ENCODE measurements around the gene CKLF.
"Not testable (repeated sequence)": the region's sequence is repeated elsewhere in the genome, so short reads cannot be mapped to it uniquely, and the experiment has no call there.

The CKLF gene

DNA sequence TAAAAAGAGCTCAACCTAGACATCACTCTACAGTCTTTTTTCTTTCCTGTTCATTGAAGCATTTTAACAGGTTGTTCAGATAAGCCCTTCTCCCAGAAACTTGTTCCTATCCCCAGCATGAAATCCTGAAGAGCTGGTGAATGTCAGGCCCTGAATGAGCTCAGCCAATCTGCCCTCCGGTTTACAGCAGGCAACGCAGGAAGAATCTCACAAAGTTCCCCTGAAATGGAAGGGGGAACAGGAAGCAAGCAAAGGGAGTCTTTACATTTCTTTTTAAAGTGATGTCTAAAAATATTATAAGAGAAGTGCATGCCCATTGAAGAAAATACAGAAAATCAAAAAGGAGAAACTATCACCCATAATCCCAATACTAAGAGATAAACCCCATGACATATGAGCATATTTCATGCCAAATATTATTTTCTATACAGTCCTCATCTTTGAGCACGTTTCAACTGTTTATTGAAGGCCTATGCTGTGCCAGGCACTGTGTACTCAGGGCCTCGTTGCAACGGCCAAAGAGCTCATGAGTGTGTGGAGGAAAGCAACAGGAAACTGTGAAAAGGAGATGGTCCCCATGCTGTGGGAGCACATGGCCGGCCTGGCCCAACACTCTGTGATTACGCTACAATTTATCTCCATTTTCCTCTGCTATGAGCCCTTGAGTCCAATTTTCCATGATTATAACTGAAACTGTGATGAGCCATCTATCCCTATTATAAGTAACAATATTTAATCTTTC is 8.2 kb upstream of the CKLF start:
- peak; percentile 54 to 56 (median 55) for DNase-seq

DNA sequence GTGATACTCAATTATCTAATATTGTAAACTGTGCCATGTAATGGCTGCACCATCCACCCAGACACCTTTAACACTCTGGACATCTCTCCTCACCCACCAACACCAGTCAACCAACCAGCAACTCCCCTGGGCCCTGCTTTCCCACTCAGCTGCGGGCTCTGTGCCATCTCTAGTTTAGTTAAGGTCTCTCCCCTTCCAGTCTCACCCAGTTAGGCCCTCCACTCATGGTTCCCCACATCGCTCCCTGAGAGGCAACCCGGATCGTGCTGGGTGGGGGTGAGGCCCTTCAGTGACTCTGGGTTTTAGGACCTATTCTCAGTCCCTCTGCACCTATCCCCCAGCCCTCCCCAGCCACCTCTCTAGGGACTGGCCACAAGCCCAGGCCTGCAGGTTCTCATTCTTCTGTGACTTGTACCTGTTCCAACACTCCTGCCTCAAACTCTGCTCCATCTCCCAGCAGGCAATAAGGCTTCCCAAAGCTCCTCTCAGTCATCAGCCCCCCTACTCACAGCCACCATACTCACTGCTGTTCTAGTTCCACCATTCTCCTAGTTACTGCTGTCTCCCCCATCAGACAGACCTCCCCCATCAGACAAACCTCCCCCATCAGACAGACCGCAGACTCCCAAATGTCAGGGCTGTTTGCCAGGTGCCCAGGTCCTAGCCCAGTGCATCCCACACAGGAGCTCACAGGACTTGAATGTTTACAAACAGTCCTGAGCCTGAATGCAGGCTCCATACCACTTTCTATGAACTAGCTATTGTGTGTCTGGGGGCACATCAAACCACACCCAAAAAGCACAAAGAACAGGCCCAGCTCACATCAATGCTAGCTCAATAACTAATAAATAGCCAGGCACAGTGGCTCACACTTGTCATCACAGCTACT is 5.0 kb upstream of the CKLF start:
- DNase-seq = no peak

DNA sequence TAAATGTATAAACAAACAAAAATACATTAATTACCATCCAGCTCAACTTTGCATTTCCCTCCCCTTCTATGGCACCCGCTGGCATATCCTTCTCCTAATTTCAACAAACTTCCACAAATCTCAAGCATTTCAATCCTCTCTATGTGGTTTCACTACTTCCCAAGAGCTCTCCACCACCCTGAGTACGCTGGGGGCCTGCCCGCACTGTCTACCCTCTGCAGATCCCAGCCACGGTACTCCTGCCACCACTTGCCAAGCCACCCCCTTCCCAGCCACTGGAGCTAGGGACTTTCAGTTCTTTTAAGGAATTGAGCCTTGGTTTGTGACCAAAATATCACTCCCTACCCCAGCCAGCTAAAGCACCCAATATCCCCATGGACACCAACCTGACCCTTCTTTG is 4.3 kb upstream of the CKLF start:
- DNase-seq = no peak

DNA sequence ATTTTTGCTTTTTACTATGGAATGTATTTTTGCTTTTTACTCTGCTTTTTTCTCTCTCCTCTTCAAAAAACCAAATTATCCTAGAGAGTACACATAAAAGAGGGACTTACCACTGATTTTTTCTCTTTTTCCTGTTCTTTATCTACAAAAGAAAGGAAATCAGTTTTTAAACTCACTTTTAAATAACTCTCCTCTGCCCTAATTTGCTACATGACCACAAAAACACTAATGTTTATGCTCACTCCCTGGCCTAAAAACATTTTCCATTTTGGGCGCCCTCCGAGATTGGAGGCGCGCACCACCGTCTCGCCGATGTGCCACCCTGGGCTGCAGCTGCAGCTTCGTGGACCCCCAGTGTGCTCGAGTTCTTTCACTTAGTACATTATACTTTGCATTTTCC is 3.5 kb upstream of the CKLF start:
- DNase-seq = no peak

DNA sequence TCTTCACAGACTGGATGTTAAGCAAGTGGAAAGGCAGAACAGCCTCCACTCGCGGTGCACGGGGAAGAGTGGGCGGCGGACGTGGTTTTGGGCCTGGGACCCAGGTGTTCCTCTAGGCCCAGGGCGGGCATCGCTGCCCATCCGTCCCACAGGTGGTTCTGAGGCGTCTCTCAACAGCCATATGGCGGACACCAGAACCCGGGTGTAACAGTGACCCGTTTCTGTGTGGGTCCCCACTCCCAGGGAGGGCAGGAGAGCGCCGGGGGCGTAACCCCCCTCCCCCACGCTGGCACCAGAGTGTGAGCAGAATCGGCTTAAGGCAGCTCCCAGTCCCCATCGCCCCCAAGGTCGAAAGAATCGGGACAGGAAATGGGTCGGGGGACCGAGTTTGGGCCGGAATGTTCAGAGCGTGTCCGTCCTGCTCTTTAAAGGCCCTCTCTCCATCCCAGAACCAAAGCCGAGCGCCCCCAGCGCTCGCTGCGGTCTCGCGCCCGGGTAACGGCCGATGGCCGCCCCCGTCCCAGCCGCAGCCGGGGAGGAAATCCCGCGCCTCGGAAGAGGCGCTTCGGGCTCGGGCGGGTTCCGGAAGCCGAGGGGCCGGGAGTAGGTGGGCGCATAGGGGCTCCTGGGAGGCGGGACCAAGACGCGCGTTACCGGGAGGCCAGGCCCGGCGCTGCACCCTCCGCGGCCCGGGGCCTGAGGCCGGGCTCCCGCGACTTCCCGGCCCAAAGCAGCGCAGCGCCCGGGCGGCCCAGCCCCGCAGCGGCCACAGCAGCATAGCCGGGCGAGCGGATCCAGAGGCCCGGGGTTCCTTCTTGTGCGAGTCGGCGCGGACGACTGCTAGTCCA is 2.9 kb upstream of the CKLF start, which contains the start of gene TK2:
Gene TK2 (minus strand): TSS at position 839 of the 848 bp plus-strand sequence. CDS start 61 bp downstream, at position 778.
- DNase-seq = peak; percentile 71 to 85 (median 73)

DNA sequence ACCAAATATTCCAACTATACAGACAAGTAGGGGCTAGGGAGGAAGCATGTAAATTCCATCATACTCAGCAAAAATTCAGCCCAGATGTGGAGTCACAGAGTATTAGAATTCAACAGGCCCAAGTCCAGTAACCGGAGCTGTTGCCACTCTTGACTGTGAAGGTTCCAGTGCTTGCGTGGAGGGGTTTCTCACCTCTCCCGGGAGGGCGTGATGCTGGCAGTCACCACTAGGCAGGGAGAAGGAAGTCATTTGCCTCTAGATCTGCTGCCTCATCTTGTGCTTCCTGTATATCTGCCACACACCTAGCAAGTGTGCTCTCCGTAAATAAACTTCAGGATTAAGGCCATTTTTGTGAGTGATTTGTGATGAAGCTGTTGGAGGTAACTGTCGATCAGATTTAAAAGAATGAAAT is 1.0 kb upstream of the CKLF start:
- peak; percentile 61 to 73 (median 71) for DNase-seq

DNA sequence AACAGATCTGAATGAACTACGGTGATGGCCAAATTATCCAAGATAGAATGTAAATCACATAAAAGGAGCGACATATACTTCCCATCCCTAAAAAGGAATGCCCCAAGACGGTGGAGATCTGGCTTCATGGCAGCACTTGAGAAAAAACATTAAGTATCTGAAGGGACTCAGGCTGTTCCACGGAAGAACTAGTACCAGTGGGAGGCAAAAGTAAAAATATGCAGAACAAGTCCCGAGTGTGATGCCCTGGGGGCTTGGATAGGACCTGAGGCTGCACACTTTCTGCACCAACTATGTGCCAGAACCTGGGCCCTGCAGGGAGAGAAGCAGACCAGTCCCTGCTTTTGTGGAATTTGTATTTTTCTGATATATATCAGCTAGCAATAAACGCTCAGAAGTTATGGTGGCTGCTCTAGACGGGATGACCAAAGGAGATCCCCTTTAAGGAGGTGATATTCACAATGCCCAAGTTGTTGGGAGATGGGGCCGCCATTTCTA is 539 bp upstream of the CKLF start:
- no peak for DNase-seq

DNA sequence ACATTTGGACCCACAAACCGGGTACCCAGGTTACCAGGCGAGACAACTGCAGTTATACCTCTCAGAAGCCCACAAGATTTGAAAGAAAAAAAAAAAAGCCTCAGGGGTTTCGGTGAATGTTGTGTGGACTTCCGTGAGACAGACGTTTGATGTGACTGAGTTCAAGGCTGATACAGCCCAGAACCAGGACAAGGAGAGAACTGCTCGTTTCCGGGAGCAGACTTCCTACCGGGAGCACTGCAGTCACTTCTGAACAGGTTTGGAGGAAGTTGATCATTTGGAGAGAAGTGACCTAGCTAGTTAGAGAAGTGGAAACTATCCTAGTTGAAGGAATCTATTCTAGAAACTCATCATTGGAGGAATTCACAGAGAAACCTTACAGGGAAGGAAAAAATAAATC is 847 bp downstream of the CKLF start:
- DNase-seq = peak in 2 of 3 donors; percentile 17 to 46

DNA sequence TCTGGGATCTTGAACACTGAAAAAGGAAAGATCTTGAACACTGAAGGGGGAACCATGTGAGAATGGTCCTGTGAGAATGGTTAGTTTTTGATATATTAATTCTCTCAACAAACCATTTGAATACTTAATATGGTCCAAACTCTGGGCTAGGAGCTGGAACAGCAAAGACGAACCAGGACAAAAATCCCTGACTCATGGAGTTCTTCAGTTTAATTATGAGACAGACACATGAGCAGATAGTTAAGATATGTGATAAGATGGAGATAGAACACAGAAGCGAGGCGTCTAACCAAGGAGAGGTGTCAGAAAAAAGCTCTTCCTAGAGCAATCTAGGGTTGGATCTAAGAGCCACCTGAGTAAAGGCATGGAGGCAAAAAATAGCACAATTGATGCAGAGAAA is 1.6 kb downstream of the CKLF start:
- no peak for DNase-seq

DNA sequence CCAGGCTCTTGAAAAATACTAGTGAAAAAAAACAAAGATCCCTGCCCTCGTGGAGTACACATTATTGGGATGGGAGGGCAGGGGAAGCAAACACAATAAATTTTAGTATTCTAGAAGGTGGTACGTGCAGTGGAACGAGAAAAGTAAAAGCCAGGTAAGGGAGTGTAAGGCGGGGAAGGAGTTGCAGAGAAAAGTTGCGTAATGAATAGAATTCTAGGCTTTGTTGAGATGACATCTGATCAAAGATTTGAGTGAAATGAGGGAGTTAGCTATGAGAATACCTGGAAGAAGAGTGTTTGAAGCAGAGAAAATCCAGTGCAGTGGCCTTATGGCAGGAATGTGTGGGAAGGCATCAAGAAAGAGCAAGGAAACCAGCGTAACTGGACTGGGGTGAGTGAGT is 2.1 kb downstream of the CKLF start:
- no peak for DNase-seq

DNA sequence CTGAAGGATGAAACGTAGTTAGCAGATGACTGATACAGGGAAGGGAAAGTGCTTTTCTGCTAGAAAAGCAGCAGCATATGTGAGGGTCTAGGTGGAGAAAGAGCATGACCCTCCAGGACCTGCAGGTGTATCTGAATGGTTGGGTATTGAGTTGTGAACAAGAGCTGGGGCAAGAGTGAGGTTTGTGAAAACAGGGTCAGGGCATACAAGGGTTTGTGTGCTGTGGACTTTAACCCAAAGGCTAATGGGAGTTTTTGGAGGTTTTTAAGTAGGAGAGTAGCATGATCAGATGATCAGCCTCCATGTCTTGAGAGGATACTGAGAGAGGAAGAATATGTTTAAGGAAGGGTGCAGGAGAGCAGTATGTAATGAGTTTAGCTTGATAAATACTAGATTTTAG is 7.7 kb downstream of the CKLF start:
- no peak for DNase-seq

DNA sequence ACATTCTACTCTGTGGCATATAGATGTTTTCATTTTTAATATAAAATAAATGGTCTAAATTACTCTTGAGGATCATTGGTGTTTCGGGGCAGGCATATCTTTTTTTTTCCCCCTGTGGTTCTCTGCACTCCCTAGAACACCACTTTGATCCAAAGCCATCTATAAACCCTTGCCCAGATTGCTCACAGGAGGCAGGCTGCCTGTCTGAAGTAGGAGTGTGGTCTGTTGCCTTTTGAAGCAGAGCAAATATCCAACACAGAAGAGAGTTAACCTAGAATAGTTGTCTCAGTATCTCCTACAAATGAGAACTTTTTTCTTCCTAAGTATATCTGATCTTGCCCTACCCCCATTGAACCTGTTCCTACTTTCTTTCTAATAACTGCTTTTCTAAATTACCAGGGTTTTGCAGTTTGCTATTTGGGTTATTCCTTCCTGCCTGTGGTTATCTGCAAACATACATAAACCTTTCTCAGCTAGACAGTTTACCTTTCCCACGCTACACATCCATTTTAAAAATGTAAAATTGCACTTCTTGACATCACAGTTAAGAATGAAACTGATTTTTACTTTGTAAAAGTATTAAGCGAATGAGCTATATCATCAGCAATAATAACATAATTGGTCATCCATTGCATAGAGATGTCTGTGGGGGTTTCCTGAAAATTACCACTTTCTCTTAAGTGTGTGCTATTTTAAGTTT is 9.2 kb downstream of the CKLF start:
- no peak for DNase-seq

DNA sequence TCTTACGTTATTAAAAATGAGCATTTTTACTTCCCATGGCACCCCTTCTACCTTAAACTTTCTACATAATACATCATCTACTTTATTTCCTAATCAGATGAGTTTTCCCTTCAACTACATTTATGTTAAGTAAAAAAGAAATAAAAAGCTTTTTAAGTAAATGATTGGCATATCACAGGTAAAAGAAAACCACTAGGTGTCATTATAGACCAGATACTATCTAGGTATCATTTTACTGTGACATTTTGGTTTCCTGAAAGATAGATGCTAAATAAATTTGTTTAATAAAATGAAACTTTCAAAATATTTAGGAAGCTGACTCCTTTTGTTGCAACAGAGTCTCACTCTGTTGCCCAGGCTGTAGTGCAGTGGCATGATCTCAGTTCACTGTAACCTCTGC is 10.0 kb downstream of the CKLF start:
- DNase-seq = peak in 1 of 3 donors; percentile 41

DNA sequence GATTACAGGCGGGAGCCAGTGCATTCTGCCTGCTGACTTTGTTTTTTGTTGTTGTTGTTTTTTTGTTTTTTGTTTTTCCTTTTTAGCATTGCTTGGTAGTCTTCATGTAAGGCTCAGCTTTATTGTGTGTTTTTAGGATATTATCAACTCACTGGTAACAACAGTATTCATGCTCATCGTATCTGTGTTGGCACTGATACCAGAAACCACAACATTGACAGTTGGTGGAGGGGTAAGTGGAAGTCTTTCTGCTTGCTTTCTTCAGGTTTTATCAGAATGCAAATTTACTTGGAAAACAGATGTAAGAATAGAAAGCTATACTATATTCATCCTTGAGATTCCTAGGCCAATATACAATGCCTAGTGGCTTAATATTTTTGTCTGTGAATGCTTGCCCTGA is 10.6 kb downstream of the CKLF start:
- DNase-seq = no peak

DNA sequence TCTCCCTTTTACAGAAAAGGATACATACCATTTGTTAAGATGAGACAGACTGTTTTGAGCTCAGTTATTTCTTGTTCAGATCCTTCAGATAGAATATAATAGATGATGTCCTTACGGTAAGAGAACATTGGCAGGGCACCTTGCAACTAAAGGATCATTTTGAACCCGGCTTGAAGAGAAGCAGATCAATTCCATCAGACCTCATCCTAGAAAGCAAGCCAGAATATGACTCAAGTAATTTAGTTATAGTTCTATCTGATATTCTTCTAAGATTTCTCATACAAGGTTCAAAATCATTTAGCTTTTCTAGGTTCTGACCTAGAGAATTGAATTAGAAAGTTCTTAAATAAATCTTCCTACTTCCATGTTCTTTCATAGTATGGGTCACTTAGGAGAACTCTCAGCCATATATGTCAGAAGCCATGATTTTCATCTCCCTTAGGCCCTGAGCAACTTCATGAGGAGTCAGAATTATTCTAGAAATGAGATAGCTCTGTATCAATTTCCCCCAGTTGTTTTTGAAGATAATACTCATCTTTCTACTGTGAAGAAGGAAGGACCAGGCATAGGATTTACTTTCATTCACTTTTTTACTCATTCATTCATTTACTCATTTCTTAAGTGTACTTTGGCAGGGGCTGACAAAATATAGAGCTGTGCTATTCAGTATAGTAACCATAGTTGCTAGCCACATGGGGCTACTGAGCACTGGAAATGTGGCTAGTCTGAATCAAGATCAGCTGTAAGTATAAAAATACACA is 11.4 kb downstream of the CKLF start:
- DNase-seq = no peak

DNA sequence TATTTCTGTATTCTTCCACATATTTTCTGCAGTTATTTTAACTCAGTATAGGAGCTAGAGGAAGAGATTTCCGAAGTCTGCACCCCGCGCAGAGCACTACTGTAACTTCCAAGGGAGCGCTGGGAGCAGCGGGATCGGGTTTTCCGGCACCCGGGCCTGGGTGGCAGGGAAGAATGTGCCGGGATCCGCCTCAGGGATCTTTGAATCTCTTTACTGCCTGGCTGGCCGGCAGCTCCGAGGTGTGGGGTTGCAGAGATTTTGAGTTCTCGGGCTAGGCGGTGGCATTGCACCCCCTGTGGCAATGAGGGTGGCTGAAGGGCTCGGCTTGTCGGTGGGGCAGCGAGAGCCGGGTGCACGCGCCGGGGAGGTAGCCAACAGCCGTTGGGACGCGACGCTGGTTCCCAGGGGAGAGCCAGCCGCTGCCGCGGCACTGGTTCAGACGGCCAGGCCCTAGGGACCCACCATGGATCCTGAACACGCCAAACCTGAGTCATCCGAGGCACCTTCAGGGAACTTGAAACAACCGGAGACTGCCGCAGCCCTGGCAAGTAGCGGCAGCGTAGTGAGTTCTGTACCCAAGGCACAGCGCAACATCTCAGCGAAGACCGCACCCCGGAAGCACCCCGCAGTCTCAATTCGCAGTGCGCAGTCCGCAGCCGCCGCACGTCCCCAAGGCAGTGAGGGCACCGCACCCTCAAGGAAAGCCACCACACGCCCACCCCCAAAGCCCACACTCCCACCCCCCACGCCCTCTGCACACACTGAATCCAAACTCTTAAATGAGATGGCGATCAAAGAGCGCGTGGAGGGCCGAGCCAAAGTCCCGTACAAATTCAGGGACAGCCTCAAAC is 13.9 kb downstream of the CKLF start, which contains the start of gene CMTM1:
Gene CMTM1 (plus strand): TSS at position 389 of the 851 bp plus-strand sequence. CDS start 75 bp downstream, at position 464.
- DNase-seq = no peak

DNA sequence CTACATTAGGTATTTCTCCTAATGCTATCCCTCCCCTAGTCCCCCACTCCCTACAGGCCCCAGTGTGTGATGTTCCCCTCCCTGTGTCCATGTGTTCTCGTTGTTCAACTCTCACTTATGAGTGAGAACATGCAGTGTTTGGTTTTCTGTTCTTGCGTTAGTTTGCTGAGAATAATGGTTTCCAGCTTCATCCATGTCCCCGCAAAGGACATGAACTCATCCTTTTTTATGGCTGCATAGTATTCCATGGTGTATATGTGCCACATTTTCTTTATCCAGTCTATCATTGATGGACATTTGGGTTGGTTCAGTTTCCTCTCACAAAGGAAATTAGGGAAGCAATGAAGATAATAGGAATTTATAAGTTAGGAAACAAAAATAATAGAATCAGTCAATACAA is 14.9 kb downstream of the CKLF start:
- not testable (repeated sequence) for DNase-seq

DNA sequence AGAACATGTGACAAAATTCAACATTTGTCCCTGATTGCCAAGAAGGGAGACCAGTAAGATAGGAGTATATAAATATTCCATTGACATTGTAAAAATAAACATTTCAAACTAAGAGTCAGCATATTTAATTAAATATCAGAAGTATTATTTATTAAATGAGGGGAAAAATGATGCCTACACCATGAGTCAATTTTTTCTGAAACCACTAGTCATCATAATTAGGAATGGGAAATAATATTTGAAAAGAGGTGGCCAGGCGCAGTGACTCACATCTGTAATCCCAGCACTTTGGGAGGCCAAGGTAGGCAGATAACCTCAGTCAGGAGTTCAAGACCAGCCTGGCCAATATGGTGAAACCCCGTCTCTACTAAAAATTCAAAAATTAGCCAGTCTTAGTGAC is 16.0 kb downstream of the CKLF start:
- no peak for DNase-seq

DNA sequence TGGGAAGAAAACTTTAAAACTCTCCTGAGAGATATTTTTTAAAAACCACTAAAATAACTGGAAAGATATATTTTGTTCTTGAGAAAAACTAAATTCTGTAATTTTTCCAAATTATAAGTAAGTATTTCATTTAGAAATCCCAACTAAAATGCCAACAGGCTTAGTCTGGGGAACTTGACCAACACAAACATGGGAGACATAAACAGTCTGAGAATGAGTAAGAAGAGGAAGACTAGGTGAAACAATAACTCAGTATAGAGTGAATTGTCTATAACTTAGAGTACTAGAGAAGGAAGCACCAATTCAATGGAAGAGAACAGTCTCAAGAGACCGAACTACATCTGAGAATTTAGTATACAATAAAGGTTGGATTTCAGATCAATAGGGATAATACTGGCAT is 16.8 kb downstream of the CKLF start:
- DNase-seq = no peak

DNA sequence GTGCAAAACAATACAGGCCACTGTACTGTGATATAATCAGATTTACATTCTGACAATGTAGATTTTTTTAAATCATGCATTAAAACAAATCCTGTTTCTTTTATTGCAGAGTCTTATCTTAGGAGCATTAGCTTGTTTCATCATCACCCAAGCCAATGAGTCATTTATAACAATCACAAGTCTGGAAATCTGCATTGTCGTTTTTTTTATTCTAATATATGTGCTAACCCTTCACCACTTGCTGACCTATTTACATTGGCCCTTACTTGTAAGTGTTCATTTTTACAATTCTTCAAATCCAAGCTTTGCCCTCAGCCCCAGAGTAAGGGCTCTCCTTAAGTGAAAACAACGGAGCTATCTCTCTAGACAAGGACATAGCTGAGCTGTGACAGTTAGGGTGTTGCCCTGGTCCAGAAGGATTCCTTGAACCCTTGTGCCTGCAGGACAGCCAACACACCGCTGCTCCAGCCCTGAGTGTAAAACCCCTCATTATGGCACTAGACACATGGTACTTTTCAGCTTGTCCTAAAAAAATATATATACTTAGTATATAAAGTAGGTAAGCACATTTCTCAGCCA is 17.5 kb downstream of the CKLF start:
- peak; percentile 30 to 70 (median 66) for DNase-seq
